HepG2 (cell line): ENCODE data around the gene SUSD6. TPM values are rescaled to one million over a fixed set of nuclear protein-coding genes. Genes with fewer than 3 reads are reported as not detected.
A peak's percentile ranks its signal among the peaks of the same experiment; 100 is the strongest.

Experiments
- ASH2L ChIP-seq: fragments of 300-600, 200-600 bp; sonication (generic); IDR thresholded peaks from 2 replicates; pipeline ENCODE4 v1.7.0; 2017; ENCODE audit warnings: low read depth, mild to moderate bottlenecking, moderate library complexity, mixed read lengths, low read length; ENCODE audit not compliant: insufficient read length
- FOXK1 ChIP-seq: sonication (generic); formaldehyde crosslinking; IDR thresholded peaks from 2 replicates; pipeline ENCODE4 v1.4.0; 2020; ENCODE audit warnings: low read depth, missing genetic modification reagents, borderline replicate concordance
- GTF3A ChIP-seq: sonication (generic); formaldehyde crosslinking; conservative IDR thresholded peaks from 2 replicates; pipeline ENCODE4 v1.4.0; 2020; ENCODE audit warnings: mild to moderate bottlenecking, missing genetic modification reagents
- HNRNPLL ChIP-seq: fragments of 200-400 bp; formaldehyde crosslinking; IDR thresholded peaks from 2 replicates; pipeline ENCODE4 v1.6.1; 2017; ENCODE audit warnings: mild to moderate bottlenecking, low read depth, low read length; ENCODE audit not compliant: poor library complexity, severe bottlenecking
- NFAT5 ChIP-seq: sonication (generic); formaldehyde crosslinking; IDR thresholded peaks from 2 replicates; pipeline ENCODE4 v1.4.0; 2020; ENCODE audit warnings: missing genetic modification reagents
- RAD21 ChIP-seq: fragments of 450-650 bp; formaldehyde crosslinking; IDR thresholded peaks from 2 replicates; pipeline ENCODE4 v1.5.0; 2020; ENCODE audit warnings: mild to moderate bottlenecking
- SALL2 ChIP-seq: sonication (generic); formaldehyde crosslinking; IDR thresholded peaks from 2 replicates; pipeline ENCODE4 v1.8.1; 2023; ENCODE audit warnings: mild to moderate bottlenecking, missing genetic modification reagents, inconsistent platforms
- SAP130 ChIP-seq: IDR thresholded peaks from 2 replicates; pipeline ENCODE4 v1.6.1; 2016; ENCODE audit warnings: low read depth
- TGIF2 ChIP-seq: IDR thresholded peaks from 2 replicates; pipeline ENCODE4 v1.6.1; 2016; ENCODE audit warnings: control low read depth, missing compliant biosample characterization
- UBTF ChIP-seq: sonication (generic); formaldehyde crosslinking; IDR thresholded peaks from 2 replicates; pipeline ENCODE4 v1.4.0; 2020; ENCODE audit warnings: mild to moderate bottlenecking, missing genetic modification reagents
- ZFP91 ChIP-seq: sonication (generic); formaldehyde crosslinking; IDR thresholded peaks from 2 replicates; pipeline ENCODE4 v1.9.0; 2022; ENCODE audit warnings: missing genetic modification reagents, mild to moderate bottlenecking, borderline replicate concordance
- ZNF331 ChIP-seq: sonication (generic); formaldehyde crosslinking; IDR thresholded peaks from 2 replicates; pipeline ENCODE4 v1.4.0; 2020; ENCODE audit warnings: missing genetic modification reagents
- ZNF563 ChIP-seq: sonication (generic); formaldehyde crosslinking; IDR thresholded peaks from 2 replicates; pipeline ENCODE4 v1.8.0; 2022; ENCODE audit warnings: mild to moderate bottlenecking, moderate library complexity, missing genetic modification reagents
- polyA plus RNA-seq, 8 experiments: library from polyadenylated mRNA; depleted of rRNA in 3 of 8; stranded (reverse) in 7 of 8; unstranded in 1 of 8; fragments of >200 nt; fragmentation: Illumina TruSeq in 4 of 8; extraction: Trizol in 4 of 8; gene quantifications; 2 replicates each; pipeline versions ENCODE4 v1.2.1 to v1.2.3, GENCODE V29; 2011 to 2016; ENCODE audit warnings: low read depth in 4 of 8, missing spikeins in 1 of 8, mixed read lengths in 1 of 8; ENCODE audit not compliant: insufficient read depth in 1 of 8
- total RNA-seq, 5 experiments: library from RNA; depleted of rRNA; stranded (reverse); fragments of >200 nt; fragmentation: Illumina TruSeq; extraction: Trizol; gene quantifications; 2 replicates each; pipeline ENCODE4 v1.2.3, GENCODE V29; 2016; ENCODE audit warnings: low read depth in 1 of 5

The SUSD6 gene
- total and polyA plus RNA-seq, 2 of the 13 experiments (the other 11 are each of a cell fraction or from before 2014, with no cell fraction given), result 7.2 to 7.4 TPM

GRCh38 chr14:69612014-69612782, 802 bp downstream of the SUSD6 start (continued):
- TF ChIP-seq TGIF2 (peak; percentile 43; the same call in 1 of the 2 replicates), FOXK1 (0 out of 2 replicates have a peak, but pooled peaks have one; percentile 14), SAP130 (CRISPR knock-in tag) (0 out of 2 replicates have a peak, but pooled peaks have one; percentile 1), HNRNPLL (peak; percentile 13), ASH2L (peak; percentile 48), NFAT5 (CRISPR knock-in tag) (no peak), RAD21 (CRISPR knock-in tag) (0 out of 2 replicates have a peak, but pooled peaks have one; percentile 1), ZNF563 (CRISPR knock-in tag) (0 out of 2 replicates have a peak, but pooled peaks have one; percentile 11), ZNF331 (CRISPR knock-in tag) (no peak), SALL2 (CRISPR knock-in tag) (no peak), UBTF (CRISPR knock-in tag) (peak; percentile 41; the same call in 1 of the 2 replicates), GTF3A (CRISPR knock-in tag) (no peak), ZFP91 (CRISPR knock-in tag) (0 out of 2 replicates have a peak, but pooled peaks have one; percentile 3)
